H1 (cell line): ENCODE results near the gene ME3.

Experiments
- BCL11A ChIP-seq, 2 experiments: IDR thresholded peaks; one replicate each; pipeline ENCODE4 v1.6.1; 2011; ENCODE audit warnings: low read depth in 2 of 2, low read length in 2 of 2, mild to moderate bottlenecking in 2 of 2
- NRF1 ChIP-seq: IDR thresholded peaks from 2 replicates; pipeline ENCODE4 v1.6.1; 2011; ENCODE audit warnings: mild to moderate bottlenecking, low read depth, low read length, improper control_type of control experiment
- PHF8 ChIP-seq: fragments of 200-600 bp; sonication (generic); conservative IDR thresholded peaks from 2 replicates; pipeline ENCODE4 v1.7.1; 2012; ENCODE audit warnings: low read depth, mild to moderate bottlenecking, inconsistent platforms, low read length, moderate library complexity

- TF ChIP-seq PHF8 (no peak), NRF1 (no peak), BCL11A (IDR thresholded peaks at IDR 0.05; ENCODE audit: low read depth in 2 of 2, low read length in 2 of 2) (no peak)
Observed at GRCh38 chr11:86676533-86677154, 4.2 kb upstream of the ME3 start.
